ENCODE measurements around the gene WDR33.

WDR33 gene

GRCh38 chr2:127651971-127652550, 158.9 kb downstream of the WDR33 start:
- Histone ChIP-seq H3K36me3 (peaks cover 24 to 64% (median 59%) of the 10 kb centered on the region in 3 donors), H3K9me3 (no peaks in the 10 kb centered on the region), H3K27ac (peak overlapping the region; percentile 62 to 63), H3K4me3 (no peak overlapping the region), H3K27me3 (no peaks in the 10 kb centered on the region), H3K4me1 (peaks cover 9 to 89% (median 56%) of the 10 kb centered on the region in 4 donors)
- intact Hi-C loops (cut with DNase I; ENCODE audit: low total_unique reads): loop anchor here (2.0 to 5.0 kb wide), 2 partner anchors 23 to 130 kb away; partner anchors contain the start of gene LIMS2
- peak in 1 of 2 donors; percentile 94 for DNase-seq
- TF ChIP-seq, protein P1, sequence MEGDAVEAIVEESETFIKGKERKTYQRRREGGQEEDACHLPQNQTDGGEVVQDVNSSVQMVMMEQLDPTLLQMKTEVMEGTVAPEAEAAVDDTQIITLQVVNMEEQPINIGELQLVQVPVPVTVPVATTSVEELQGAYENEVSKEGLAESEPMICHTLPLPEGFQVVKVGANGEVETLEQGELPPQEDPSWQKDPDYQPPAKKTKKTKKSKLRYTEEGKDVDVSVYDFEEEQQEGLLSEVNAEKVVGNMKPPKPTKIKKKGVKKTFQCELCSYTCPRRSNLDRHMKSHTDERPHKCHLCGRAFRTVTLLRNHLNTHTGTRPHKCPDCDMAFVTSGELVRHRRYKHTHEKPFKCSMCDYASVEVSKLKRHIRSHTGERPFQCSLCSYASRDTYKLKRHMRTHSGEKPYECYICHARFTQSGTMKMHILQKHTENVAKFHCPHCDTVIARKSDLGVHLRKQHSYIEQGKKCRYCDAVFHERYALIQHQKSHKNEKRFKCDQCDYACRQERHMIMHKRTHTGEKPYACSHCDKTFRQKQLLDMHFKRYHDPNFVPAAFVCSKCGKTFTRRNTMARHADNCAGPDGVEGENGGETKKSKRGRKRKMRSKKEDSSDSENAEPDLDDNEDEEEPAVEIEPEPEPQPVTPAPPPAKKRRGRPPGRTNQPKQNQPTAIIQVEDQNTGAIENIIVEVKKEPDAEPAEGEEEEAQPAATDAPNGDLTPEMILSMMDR (IDR thresholded peaks at IDR 0.05): no peak

GRCh38 chr2:127651381-127651809, 159.6 kb downstream of the WDR33 start:
- Histone ChIP-seq H3K27ac (peak overlapping the region; percentile 62 to 63), H3K27me3 (no peaks in the 10 kb centered on the region), H3K4me1 (peaks cover 9 to 89% (median 59%) of the 10 kb centered on the region in 4 donors), H3K4me3 (no peak overlapping the region), H3K9me3 (no peaks in the 10 kb centered on the region), H3K36me3 (peaks cover 18 to 61% (median 52%) of the 10 kb centered on the region in 3 donors)
- DNase-seq: no peak
- intact Hi-C loops (cut with DNase I; ENCODE audit: low total_unique reads): loop anchor here (5.0 kb wide), 1 partner anchor 129 kb away; no protein-coding TSS in a partner anchor
- TF ChIP-seq, protein P1 (IDR thresholded peaks at IDR 0.05): no peak

Measured in tibial artery (tissue), 4 donors.